GDM1 (cell line): ENCODE measurements around the gene NFIA.
"Not testable (repeated sequence)": the region's sequence is repeated elsewhere in the genome, so short reads cannot be mapped to it uniquely, and the experiment has no call there.

ENCODE experiments used
- DNase-seq: peaks from one replicate; lab custom pipeline; 2025; lab: John Stamatoyannopoulos, UW

NFIA gene

DNA sequence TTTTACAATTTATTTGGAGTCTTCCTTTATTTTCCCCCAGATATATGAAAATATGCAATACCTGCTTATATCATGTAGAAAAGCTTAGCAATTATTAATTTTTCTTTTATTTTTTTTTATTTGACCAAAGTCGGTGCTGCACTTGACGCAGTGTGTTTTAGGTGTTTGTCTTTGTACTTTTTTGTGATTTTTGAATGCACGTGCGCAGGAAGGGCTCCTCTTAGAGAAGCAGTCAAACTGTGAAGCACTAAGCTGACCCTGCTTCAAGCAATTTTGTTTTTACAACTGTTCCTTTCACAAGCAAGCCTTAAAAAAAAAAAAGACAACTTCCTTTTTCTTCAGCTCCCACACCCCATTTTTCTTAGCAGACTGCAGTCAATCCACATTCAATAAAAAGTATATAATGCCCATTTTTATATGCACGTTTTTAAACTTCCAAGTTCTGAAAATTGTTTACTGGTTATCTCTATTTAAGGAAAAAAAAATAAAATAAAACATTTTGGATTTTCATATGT is 375.2 kb downstream of the NFIA start:
- no peak for DNase-seq

DNA sequence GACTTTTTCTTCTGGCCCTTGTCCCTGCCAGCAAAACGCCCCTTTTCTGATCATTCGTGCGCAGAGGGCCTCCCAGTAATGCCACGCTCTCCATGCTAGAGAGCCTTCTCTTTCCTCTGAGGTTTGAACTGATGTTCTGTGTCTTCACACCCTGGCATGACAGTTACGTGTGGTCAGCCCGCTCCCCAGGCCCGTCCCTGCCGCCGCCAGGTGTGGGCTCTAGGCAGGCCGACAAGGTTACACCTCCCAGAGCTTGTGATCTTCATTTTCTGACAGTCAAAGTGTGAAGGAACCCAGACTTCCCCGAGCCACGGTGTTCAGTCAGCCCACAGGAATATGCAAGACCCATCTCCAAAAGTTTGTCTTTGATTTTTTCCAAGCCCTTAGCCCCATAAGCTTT is 377.0 kb downstream of the NFIA start:
- DNase-seq, result no peak

DNA sequence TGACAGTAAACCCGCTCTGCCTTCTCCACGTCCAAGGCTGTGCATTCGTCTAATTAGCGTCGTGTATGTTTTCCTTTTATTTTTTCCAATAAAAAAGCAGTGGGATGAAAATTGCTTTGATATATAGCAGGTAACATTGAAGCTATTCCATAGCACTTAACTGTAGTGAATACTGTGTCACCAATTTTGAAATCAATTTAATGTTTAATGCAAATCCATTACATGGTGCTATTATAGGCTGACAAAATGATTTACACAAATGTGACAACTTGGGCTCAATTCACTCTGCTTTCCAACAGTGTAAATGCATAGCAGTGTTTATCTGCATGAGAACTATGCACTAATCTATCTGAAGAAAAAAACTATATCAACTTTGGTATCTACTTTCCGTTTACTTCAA is 377.8 kb downstream of the NFIA start:
- no peak for DNase-seq

DNA sequence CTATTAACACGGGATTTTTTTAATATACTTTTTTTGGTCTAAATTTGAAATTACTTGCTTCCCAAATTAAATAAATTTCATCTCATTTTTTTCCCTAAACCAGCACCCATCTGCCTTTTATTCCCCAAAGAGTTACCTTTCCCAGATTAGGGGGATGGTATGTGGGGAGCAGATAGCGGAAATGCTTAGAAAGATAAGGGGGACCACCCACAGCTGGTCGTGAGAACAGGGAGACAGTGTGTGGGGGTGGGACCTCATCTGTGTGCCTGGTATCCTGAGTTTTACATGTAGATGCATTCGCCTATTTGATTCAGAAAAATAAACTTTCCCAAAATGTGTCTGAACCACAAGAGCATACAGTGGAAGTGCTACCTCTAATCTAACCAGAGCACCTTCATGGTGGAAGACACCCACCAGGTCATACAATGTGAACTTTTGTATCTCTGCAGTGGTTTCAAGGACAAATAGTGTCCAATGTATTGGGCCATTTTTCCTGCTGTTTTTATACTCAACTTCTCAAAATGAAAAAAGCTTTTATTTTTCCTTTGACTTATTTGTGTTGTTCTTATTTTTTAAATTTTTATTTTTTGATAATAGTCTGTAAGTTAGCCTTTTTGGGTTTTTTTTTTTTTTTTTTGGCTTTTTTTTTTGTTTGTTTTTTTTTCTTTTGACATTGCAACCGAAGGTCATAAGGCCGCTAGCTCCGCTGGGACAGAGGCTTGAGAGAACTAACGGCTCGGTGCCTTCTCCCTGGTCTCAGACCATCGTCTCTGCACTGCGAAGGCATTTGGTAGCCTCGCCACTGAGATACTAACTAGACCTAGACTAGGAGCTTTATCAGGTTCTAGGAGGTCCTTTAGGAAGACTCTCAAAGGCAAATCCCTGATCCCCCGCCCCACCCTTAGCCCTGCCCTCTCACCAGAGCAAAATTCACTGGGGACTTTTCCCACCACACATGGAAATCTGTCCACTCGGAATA is 379.3 kb downstream of the NFIA start:
- no peak for DNase-seq

DNA sequence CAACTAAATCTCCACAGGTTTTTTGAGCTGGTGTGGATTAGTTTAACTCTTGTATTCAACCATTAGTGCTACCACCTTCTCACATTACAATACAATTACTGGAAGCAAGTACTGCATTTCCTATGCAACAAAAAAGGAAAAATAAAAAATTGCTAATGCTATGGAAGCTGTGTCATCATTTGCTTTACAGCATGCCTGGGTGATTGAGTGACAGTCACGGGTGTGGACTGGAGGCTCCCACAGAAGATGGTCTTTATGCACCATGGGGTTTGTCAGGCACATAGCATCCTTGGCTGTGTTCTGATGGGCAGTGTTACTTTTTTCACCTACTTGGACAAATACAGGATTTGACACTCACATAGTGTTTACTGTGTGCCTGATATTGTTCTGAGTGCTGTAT is 380.3 kb downstream of the NFIA start:
- DNase-seq, result no peak

DNA sequence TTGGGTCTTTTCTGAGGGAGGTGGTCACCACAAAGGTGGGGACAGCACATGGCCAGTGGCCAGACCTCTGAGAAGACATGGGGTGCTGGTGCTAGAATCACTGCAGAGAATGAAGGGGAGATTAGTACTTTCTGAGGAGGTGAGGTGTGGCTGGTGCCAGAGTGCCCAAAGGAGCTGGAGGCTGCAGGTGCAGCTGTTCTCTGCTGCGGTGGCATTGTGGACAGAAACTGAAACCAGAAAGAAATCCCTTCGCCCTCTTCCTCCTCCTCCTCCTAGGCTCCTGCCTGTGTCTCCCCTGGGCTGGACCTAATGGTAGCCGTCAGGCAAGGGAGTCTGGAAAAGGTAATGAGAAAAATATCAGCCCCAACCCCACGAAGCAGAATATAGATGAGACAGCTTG is 380.9 kb downstream of the NFIA start:
- no peak for DNase-seq

DNA sequence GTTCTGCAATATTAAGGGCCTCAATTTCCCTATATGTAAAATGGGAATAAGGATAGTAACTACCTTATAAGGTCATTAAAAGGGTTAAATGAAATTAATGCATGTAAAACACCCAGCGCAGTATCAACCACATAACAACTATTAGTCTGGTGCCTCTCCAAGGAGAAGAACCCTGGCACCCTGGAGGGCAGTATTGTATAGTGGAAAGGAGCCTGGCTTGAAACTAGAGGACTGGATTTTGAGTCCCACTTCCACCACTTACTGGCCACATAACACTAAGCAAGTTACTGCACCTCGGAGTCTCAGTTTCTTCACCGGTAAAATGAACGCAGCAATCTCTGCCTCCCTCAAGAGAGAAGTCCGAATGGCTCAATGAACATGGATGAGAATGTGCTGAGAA is 385.5 kb downstream of the NFIA start:
- DNase-seq, result not testable (repeated sequence)

DNA sequence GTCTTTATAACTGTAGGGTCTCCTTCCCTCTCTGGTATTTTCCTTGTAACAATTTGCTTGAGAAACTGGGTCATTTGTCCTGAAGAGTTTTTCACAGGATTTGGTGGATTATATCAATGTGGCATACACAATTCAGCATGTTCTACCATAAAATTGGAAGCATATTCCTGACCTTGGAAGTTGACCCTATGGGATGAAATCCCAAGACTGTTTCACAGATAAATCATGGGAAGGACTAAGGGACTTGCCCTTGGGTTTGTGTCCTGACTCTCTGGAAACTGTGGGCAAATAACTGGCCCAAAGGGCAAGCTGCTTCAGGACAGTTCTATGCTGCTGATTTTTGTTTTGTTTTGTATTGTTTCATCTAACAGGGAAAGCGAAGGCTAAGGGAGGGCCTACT is 387.0 kb downstream of the NFIA start:
- DNase-seq, result no peak

DNA sequence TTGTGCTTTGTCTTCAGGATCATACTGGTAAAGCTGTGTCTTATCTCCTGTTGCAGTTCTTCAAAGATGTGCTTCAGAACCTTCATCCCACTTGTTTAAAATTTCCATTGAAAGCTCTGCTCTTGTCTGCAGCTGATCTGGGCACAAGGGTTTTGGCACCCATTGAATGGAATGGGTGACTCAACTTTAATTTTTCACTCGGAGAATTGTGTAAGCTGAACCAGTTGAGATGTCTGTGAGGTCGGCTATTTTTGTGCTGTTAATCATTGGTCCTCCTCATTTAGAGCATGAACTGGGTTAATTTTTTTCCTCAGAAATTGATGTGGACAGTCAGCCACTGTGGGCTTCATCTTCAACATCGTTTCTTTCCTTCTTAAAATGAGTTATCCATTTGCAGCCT is 390.5 kb downstream of the NFIA start:
- DNase-seq, result no peak

DNA sequence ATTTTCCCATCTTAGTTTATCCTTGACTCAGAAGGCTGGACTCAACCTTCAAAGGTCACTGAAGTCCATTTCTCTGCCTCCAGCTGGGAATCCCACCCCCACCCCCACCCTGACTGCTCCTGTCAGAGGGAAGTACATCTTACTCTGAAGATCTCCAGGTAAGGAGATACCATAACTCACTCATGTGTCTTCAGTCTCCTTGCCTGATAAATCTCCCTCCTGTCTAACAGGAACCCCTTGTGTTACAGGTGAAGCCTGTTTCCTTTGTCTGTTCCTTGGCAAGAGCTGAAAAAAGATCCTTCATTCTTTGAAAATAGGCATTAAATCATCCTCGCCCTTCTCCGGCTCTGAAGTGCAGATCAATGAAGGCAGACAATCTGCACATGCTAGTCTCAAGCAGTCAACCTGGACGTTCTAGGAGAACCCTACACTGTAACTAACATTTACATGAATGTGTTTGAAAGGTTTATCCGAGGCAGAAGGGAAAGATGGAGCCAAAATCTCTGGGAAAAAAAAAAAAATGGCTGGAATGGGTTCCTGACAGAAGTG is 392.0 kb downstream of the NFIA start:
- DNase-seq, result no peak

DNA sequence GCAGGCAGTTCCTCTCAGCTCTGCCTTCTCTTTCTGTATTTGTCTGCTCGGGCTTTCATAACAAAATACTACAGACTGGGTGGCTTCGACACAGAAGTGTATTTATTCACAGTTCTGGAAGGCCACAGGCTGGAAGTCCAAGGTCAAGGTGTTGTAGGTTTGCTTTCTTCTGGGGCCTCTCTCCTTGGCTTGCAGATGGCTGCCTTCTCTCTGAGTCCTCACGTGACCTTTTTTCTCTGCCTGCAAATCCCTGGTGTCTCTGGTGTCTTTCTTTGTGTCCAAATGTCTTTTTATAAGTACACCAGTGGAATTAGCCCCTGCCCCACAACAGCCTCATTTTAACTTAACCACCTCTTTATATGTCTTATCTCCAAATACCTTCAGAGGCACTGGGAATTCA is 392.6 kb downstream of the NFIA start:
- DNase-seq, result no peak

DNA sequence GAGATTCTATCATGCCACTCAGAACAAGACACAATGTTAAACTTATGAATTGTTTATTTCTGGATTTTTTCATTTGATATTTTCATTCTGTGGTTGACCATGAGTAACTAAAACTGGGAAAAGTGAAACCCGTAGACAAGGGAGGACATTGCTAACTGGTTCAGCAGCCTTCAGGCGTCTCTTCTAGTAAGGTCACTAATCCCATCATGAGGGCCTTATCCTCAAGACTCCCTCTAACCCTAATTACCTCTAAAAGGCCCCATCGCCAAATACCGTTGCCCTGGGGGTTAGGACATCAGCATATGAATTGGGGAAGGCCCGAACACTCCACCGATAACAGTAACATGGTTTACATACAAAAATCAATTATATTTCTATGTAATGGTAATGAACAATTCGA is 394.9 kb downstream of the NFIA start:
- no peak for DNase-seq

DNA sequence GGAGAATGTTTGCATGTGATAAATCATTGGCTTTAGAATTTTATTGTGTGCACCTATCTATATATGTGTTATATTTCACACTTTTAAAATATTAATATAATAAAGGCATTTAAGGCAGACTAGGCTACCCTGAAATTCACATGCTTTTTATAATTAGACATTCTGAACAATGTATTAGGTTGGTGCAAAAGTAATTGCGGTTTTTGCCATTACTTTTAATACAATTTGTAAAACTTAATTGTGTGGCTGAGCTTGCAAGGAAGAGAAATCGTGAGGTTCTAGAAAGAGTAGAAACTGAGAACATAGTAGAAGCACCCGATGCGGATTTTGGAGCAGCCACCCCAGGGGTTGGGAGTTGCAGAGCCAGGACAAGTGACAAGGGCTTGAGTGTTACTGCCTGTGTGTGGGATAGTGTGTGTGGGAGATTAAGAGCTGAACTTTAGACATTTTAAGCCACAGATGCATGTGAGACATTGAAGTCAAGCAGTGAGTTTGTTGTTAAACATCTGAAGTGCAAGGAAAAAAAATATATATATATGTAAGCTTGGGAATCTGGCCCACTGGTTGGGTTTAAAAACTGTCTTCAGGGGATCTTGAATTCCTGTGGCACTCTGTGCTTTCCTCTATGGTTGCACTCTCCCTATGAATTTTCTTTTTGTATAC is 398.0 kb downstream of the NFIA start:
- DNase-seq, result no peak

DNA sequence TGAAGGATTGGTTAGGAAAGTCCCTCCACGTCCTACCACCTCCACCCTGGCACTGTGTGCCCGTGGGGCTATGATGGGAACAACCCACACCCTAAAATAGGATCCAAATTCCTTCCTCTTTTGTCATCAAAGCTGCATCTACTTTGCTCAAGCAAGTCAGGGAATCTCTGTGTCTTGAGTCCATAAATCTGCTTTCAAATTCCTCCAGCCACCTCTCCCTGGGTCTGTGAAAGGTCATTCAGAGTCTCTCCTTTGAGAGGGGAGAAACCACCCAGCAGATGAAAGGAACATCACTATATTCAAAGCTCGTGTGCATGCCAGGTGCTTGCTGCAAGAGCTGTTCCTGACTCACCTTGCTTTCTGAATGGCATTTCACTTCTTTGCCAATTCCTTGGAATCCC is 399.0 kb downstream of the NFIA start:
- DNase-seq, result no peak

DNA sequence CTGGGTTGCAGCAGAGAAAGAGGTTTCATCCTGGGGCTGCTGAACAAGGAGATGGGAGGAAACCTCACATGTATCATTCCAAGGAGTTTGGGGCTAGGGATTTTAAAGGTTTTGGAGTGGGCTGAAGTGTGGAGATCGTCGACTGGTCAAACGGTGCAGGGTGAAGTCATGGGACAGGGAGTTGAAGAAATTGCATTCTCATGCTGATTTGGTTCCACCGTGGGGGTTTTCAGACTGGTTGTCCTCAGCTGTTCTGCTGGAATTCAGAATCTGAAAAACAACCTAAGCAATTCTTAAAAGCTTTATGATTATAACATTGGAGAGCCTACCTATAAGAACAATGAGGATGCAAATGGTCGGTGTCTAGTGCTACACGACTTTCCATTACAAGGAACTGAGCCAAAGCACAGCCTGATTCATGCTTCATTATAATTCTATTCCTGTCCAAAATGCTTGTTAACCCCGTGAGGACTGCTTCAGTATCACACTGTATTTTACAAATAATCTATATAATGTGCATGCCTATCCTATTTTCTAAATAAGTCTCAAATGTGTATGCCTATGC is 399.9 kb downstream of the NFIA start:
- no peak for DNase-seq

DNA sequence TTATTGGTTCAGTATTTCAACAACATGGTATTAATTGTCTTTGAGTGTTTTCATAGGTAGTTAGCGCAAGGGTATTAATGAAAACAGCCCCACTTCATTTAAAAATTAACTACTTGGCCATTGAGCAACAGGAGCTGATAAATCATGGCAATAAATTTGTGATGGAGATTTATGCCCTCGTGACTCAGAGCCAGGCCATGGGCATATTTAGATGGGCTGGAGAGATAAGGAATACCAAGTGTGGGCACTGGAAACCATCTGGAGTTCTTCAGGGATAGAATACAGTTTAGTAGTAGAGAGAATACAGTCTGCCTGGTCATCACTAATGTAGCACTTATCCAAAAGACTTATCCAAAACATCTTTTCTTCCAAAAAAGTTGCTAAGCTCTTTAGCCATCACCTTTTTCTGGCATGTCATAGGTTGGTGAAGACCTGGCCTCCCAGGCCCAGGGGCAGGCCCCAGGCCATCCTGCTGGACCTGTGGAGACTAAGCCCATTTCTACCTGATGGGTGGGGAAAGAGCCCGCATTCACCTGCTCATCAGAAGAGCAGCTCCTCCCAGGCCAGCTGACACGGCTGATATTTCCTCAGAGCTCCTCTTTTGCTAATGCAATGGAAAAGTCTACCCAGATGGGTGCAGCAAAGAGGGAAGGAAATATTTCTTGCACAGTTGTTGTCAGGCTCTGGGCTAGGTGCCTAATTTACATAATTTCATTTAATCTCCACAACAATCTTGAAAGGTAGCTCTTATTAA is 404.6 kb downstream of the NFIA start:
- DNase-seq, result no peak

DNA sequence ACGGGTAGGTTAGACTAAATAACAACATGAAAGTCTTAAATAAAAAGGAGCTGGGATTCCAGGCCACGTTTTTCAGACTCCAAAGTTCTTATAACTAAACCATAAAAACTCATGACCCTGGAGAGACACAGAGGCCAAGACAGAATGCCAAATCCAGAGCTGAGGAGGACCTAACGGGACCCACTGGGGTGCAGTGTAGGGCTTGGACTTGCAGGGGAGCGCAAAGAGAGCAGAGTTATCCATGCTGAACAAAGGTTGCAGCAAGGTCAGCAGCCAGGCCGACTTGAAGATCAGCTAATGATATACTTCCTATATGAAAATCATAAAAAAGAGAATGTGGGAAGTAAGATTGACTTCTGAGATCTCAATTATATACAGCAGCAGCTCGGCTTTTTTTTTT is 405.4 kb downstream of the NFIA start:
- no peak for DNase-seq

DNA sequence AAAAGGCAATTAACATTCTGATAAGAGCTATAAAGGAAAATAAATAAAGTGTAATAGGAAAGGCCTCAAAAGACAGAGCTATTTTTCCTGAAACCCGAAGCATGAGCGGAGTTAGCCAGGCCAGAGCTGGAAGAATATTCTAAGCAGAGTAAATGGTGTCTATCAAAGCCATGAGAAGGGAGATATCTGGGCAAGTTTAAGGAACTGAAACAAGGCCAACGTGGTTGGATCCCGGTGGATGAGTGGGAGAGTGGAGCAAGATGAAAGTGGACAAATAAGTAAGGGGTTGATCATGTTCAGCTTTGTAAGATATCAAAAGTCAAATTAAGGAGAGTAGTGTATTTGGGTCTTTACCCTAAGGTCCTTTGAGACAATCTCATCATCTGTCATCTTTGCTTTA is 408.6 kb downstream of the NFIA start:
- no peak for DNase-seq

DNA sequence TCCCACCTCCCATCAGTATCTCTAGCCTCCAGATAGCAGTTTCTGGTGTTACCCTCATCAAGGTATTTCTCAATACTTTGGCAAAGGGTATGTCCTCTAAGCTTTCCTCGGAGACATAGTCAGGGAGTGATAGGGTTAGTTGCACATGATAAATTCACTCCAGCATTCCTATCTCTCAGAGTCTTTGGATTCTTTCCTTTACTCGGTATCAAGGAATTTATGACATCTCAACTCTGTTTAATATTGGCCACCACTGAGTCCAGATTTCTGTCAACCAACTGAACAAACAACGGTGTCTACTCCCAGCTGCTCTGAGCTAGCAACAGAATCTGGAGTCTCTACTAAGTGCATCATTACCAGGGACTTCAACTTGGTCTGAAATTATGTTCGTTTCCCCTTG is 409.1 kb downstream of the NFIA start:
- no peak for DNase-seq

DNA sequence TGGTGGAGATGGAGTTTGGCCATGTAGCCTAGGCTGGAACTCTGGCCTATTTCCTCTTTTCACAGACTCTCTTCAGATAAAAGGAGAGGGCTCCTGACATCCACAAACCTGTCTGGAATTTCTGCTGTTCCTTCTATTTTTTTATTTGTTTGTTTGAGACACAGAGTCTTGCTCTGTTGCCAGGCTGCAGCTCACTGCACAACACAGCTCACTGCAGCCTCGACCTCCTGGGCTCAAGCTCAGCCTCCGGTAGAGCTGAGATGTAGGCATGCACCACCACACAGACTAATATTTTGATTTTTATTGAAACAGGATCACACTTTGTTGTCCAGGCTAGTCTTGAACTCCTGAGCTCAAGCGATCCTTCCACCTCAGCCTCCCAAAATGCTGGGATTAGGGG is 411.6 kb downstream of the NFIA start:
- no peak for DNase-seq

DNA sequence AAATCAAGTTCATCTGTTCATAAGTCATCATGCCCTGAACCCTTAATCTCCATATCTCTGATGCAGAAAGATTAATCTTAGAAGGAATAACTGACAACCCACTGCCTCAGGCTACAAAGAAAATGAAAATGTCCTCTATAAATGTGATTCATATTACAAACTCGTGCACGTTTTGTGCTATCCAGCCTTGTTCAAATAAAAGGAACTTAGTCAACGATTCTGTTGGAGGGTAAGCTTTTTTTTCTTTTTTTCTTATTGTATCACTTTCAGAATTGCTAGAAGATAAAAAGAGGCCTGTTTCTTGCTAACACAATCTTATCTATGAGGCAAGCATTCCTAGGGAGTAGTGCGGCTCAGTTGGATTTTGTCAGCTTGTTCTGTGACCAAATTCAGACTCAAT is 414.1 kb downstream of the NFIA start:
- no peak for DNase-seq

DNA sequence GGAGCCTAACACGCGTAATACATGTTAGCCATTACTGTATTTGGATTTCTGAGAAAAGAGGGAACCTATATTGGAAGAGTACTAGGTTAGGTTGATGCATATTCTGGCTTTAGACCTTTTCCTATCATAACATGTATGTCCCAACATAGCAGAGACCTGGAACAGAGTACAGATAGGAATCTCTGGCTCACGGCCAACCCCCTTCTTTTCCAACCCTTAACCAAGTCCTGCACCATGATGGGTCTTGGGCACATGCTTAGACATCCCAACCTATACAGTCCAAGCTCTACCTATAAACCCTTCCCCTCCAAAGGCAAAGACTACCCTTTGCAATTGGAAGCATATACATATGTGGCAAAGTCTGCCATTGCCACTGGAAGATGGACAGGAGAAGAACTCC is 414.7 kb downstream of the NFIA start:
- DNase-seq, result no peak
